SJCRH30 (cell line): Measurements from ENCODE around the gene LHFPL3. TPM values are rescaled to one million over a fixed set of nuclear protein-coding genes. Genes with fewer than 3 reads are reported as not detected.
"Not testable (repeated sequence)": the region's sequence is repeated elsewhere in the genome, so short reads cannot be mapped to it uniquely, and the experiment has no call there.

Source experiments
- DNase-seq, 2 experiments: peaks; one replicate each; pipeline ENCODE4 v3.0.0-alpha.2; 2015 to 2020
- H3K27ac ChIP-seq: fragments of 250-450 bp; sonication (Bioruptor Pico); 2 replicates; pipeline ENCODE4 v1.5.1; 2020; ENCODE audit warnings: mild to moderate bottlenecking, moderate library complexity
- H3K27me3 ChIP-seq: fragments of 250-450 bp; sonication (Bioruptor Pico); 2 replicates; pipeline ENCODE4 v1.5.1; 2020; ENCODE audit warnings: mild to moderate bottlenecking, moderate library complexity
- H3K36me3 ChIP-seq: fragments of 250-450 bp; sonication (Bioruptor Pico); 2 replicates; pipeline ENCODE4 v1.5.1; 2020; ENCODE audit warnings: mild to moderate bottlenecking, moderate library complexity
- H3K4me1 ChIP-seq: fragments of 250-450 bp; sonication (Bioruptor Pico); 2 replicates; pipeline ENCODE4 v1.5.1; 2020; ENCODE audit warnings: mild to moderate bottlenecking, moderate library complexity
- H3K4me3 ChIP-seq: fragments of 250-450 bp; sonication (Bioruptor Pico); 2 replicates; pipeline ENCODE4 v1.5.1; 2020; ENCODE audit warnings: mild to moderate bottlenecking, moderate library complexity
- H3K9me3 ChIP-seq: fragments of 250-450 bp; sonication (Bioruptor Pico); replicated peaks from 2 replicates; pipeline ENCODE4 v1.5.1; 2020; ENCODE audit warnings: mild to moderate bottlenecking, moderate library complexity
- total RNA-seq: library from RNA; depleted of rRNA; stranded (reverse); fragments of >200 nt; shearing (Covaris generic); gene quantifications from 2 replicates; pipeline ENCODE4 v1.2.3, GENCODE V29; 2014

LHFPL3 gene
- total RNA-seq, 1 experiment from 2014 or later, result 0.22 TPM

GRCh38 chr7:104695563-104695962, 367.2 kb downstream of the LHFPL3 start:
- no peaks in the 10 kb centered on the region for H3K9me3 ChIP-seq
- H3K4me1 ChIP-seq, result no peaks in the 10 kb centered on the region
- no peak overlapping the region for H3K4me3 ChIP-seq
- no peaks in the 10 kb centered on the region for H3K27me3 ChIP-seq
- no peak for DNase-seq
- H3K27ac ChIP-seq, result no peak overlapping the region
- no peaks in the 10 kb centered on the region for H3K36me3 ChIP-seq

GRCh38 chr7:104700336-104700735, 371.9 kb downstream of the LHFPL3 start:
- Histone ChIP-seq H3K36me3 (no peaks in the 10 kb centered on the region), H3K4me1 (no peaks in the 10 kb centered on the region), H3K4me3 (no peak overlapping the region), H3K27ac (no peak overlapping the region), H3K9me3 (no peaks in the 10 kb centered on the region), H3K27me3 (no peaks in the 10 kb centered on the region)
- DNase-seq, result no peak

- DNase-seq, H3K9me3 ChIP-seq: not testable (repeated sequence)
Measured at GRCh38 chr7:104721027-104721426, 392.6 kb downstream of the LHFPL3 start.

GRCh38 chr7:104723001-104723400, 394.6 kb downstream of the LHFPL3 start:
- Histone ChIP-seq H3K36me3 (no peaks in the 10 kb centered on the region), H3K27me3 (no peaks in the 10 kb centered on the region), H3K9me3 (peaks cover 7% of the 10 kb centered on the region; the same call in 1 of the 2 replicates), H3K4me3 (no peak overlapping the region), H3K4me1 (no peaks in the 10 kb centered on the region), H3K27ac (no peak overlapping the region)
- DNase-seq, result no peak

More at GRCh38 chr7:104721027-104721426, 392.6 kb downstream of the LHFPL3 start:
- not testable (repeated sequence) for H3K27ac ChIP-seq, H3K4me3 ChIP-seq, H3K4me1 ChIP-seq, H3K27me3 ChIP-seq, H3K36me3 ChIP-seq

DNA sequence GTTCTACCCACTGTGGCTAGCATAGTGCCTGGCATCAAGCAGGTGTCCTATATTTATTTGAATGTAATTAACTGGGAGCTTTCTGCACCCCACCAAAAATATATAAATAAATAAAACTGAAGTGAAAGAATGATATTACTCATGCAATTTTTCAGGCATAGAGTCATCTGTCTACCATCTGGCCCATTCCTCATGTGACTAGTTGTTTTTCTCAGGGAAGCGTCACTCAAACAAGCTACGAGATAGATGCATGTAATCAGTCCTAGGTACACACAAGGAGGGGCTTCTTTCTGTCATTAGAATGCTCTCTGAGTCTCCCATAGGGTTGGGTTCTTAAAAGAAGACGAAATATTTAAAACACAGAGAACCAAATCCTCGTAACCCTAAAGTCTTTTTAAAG, 430.1 kb downstream of the LHFPL3 start:
- Histone ChIP-seq H3K9me3 (no peaks in the 10 kb centered on the region), H3K36me3 (no peaks in the 10 kb centered on the region), H3K4me3 (no peak overlapping the region), H3K27ac (no peak overlapping the region), H3K4me1 (no peaks in the 10 kb centered on the region), H3K27me3 (no peaks in the 10 kb centered on the region)
- no peak for DNase-seq

- H3K9me3 ChIP-seq, result no peaks in the 10 kb centered on the region
- no peak overlapping the region for H3K27ac ChIP-seq
- DNase-seq, result no peak
- no peaks in the 10 kb centered on the region for H3K4me1 ChIP-seq
- no peak overlapping the region for H3K4me3 ChIP-seq
- no peaks in the 10 kb centered on the region for H3K36me3 ChIP-seq
- H3K27me3 ChIP-seq, result no peaks in the 10 kb centered on the region
Measured at GRCh38 chr7:104761892-104762291, 433.5 kb downstream of the LHFPL3 start.

GRCh38 chr7:104767113-104767512, 438.7 kb downstream of the LHFPL3 start:
- H3K27me3 ChIP-seq, result no peaks in the 10 kb centered on the region
- no peak overlapping the region for H3K4me3 ChIP-seq
- no peak overlapping the region for H3K27ac ChIP-seq
- no peaks in the 10 kb centered on the region for H3K36me3 ChIP-seq
- no peaks in the 10 kb centered on the region for H3K9me3 ChIP-seq
- no peaks in the 10 kb centered on the region for H3K4me1 ChIP-seq
- DNase-seq, result no peak

DNA sequence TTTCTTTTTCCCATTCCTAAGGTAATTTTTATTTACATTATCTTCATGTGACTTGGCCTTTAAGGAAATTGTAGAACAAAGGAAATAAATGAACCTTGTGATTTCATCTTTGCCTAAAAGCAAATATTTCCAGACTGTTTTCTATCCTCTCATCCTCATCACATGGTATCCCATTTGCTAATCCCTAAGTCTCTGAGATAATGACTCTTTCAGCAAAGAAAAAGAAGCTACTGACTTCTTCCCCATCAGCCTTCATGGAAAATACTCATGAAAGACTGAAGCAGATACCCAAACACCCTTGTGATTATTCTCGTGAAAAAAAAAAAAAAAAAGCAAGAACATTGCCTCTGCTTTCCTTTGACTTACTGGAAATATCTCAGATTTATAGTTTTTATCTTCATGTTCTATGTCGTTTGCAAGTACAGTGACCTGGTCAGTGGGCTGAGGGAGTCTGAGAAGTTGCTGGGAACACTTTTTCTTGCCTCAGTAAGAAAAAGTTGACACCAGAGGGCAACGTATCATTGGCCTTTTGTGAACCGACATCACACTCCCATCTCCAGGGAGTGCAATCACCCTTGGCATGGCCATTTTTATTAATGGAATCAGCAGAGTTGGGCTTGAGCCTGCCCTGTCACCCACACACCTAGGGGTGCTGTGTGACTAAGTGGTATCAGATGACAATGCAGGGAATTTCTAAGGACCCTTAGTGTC, 439.6 kb downstream of the LHFPL3 start:
- H3K9me3 ChIP-seq, result no peaks in the 10 kb centered on the region
- H3K27me3 ChIP-seq, result no peaks in the 10 kb centered on the region
- H3K4me3 ChIP-seq, result no peak overlapping the region
- no peaks in the 10 kb centered on the region for H3K36me3 ChIP-seq
- no peak for DNase-seq
- H3K4me1 ChIP-seq, result no peaks in the 10 kb centered on the region
- no peak overlapping the region for H3K27ac ChIP-seq

GRCh38 chr7:104772405-104773345, 444.3 kb downstream of the LHFPL3 start:
- Histone ChIP-seq H3K36me3 (no peaks in the 10 kb centered on the region), H3K4me3 (no peak overlapping the region), H3K4me1 (no peaks in the 10 kb centered on the region), H3K9me3 (no peaks in the 10 kb centered on the region), H3K27ac (no peak overlapping the region), H3K27me3 (no peaks in the 10 kb centered on the region)
- no peak for DNase-seq

DNA sequence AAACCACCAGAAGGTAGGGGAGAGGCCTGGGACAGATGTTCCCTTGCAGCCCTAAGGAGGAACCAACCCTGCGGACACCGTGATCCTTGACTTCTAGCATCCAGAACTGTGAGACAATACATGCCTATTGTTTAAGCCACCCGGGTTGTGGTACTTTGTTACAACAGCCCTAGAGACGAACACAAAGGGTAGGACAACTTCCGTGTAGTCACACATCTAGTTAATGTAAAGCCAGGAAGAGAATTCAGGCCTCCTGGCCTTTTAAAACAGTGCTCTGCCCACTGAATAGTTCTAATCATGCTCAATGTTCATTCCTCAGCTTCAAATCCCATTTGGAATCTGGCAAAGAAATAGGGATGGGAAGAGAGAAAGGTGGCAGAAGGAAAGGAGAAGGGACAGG, 445.4 kb downstream of the LHFPL3 start:
- Histone ChIP-seq H3K4me3 (no peak overlapping the region), H3K27me3 (no peaks in the 10 kb centered on the region), H3K4me1 (no peaks in the 10 kb centered on the region), H3K9me3 (no peaks in the 10 kb centered on the region), H3K27ac (no peak overlapping the region), H3K36me3 (no peaks in the 10 kb centered on the region)
- DNase-seq, result no peak

DNA sequence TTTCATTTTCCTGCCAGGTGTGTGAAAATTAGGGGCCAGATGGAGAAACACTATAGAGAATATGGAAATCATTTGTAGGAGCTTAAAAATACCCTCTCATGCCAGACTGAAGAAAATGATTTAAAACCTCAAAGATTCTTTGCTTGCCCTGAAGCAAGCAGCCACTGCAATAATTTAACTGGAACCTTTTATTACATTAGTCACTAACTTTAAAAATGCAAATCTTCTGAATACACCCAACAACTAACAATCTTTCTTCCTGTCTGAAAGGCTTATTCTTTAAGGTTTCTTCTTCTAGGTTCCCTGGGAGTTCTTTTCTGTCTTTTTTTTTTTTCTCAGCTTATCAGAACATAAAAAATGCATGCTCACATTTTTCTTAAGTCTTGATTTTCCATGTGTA, 447.1 kb downstream of the LHFPL3 start:
- Histone ChIP-seq H3K27me3 (no peaks in the 10 kb centered on the region), H3K4me1 (no peaks in the 10 kb centered on the region), H3K4me3 (no peak overlapping the region), H3K9me3 (no peaks in the 10 kb centered on the region), H3K36me3 (no peaks in the 10 kb centered on the region), H3K27ac (no peak overlapping the region)
- no peak for DNase-seq

DNA sequence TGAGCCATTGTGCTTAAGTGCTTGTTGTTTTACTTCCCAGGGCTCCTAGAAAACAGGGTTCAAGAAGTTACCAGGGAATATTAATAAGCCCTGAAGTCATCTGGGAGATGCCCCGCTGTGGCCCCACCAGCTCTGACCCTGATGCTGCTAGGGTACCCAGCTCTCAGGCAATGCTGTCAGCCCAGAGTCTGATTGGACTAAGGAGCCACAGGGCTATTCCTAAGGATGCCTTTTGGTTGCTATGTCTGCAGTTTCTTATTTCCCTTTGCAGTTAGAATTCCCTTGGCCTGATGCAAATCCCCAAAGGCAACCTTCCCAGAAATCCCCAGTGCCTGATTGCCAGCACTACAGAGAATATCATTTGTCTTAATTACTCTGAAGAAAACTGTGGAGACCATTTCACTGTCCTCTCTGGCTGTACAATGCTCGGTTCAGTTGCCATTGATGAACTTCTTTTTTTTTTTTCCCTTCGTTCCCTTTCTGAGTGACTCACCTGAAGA, 448.9 kb downstream of the LHFPL3 start:
- DNase-seq, result no peak
- no peaks in the 10 kb centered on the region for H3K36me3 ChIP-seq
- H3K9me3 ChIP-seq, result no peaks in the 10 kb centered on the region
- no peak overlapping the region for H3K4me3 ChIP-seq
- H3K4me1 ChIP-seq, result no peaks in the 10 kb centered on the region
- H3K27me3 ChIP-seq, result no peaks in the 10 kb centered on the region
- H3K27ac ChIP-seq, result no peak overlapping the region

GRCh38 chr7:104779888-104780287, 451.5 kb downstream of the LHFPL3 start:
- no peak overlapping the region for H3K27ac ChIP-seq
- H3K4me3 ChIP-seq, result no peak overlapping the region
- no peak for DNase-seq
- H3K4me1 ChIP-seq, result no peaks in the 10 kb centered on the region
- no peaks in the 10 kb centered on the region for H3K36me3 ChIP-seq
- H3K27me3 ChIP-seq, result no peaks in the 10 kb centered on the region
- no peaks in the 10 kb centered on the region for H3K9me3 ChIP-seq

GRCh38 chr7:104784686-104785085, 456.3 kb downstream of the LHFPL3 start:
- no peak for DNase-seq
- Histone ChIP-seq H3K9me3 (no peaks in the 10 kb centered on the region), H3K27me3 (no peaks in the 10 kb centered on the region), H3K36me3 (no peaks in the 10 kb centered on the region), H3K4me1 (no peaks in the 10 kb centered on the region), H3K27ac (no peak overlapping the region), H3K4me3 (no peak overlapping the region)

DNA sequence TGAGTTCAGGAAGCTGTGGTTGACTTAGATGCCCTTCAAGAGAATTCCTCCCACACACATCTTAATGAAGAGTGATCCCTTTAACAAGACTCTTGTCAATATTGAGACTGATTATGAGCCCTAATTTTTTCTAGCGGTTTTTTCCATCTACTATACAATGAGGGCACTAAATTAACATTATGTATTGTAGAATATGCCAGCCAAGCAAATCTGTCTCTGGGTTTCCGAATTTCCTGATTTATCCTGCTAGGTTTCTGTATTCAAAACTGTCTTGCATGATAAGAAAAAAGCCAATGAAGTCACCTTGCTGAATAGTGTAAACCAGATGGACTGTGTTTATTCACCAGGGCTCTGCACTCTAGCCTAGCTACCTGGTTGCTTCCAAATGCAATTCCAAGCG, 461.4 kb downstream of the LHFPL3 start:
- H3K4me1 ChIP-seq, result no peaks in the 10 kb centered on the region
- no peaks in the 10 kb centered on the region; the same call in 1 of the 2 replicates for H3K27me3 ChIP-seq
- H3K36me3 ChIP-seq, result no peaks in the 10 kb centered on the region
- H3K9me3 ChIP-seq, result no peaks in the 10 kb centered on the region
- DNase-seq, result no peak
- H3K4me3 ChIP-seq, result no peak overlapping the region
- no peak overlapping the region for H3K27ac ChIP-seq
